Measurements from ENCODE around the gene C19orf33.
"Not testable (repeated sequence)": the region's sequence is repeated elsewhere in the genome, so short reads cannot be mapped to it uniquely, and the experiment has no call there.

Gene C19orf33

GRCh38 chr19:38303517-38304351 is at the start of gene C19orf33:
C19orf33 (plus strand) TSS chr19:38304251; CDS start chr19:38304262, 11 bp downstream.
- Mint-ChIP-seq H3K4me1 (peaks cover 5% of the 10 kb centered on the region), H3K9me3 (no peaks in the 10 kb centered on the region), H3K4me3 (no peak within 1 kb of the TSS), H3K27me3 (no peaks in the 10 kb centered on the region), H3K27ac (ENCODE audit: low read depth) (no peak within 1 kb of the TSS), H3K36me3 (ENCODE audit: insufficient read depth) (peaks cover 5% of the 10 kb centered on the region)
- no peak for ATAC-seq (replicated peaks; ENCODE audit: extremely low read depth, poor library complexity, severe bottlenecking)
- no peak for DNase-seq (ENCODE audit: low spot score in 2 of 2)

GRCh38 chr19:38255383-38256014 is 48.6 kb upstream of the C19orf33 start:
- ATAC-seq (replicated peaks; ENCODE audit: extremely low read depth, poor library complexity, severe bottlenecking) (peak; percentile 19), DNase-seq (ENCODE audit: low spot score in 2 of 2) (no peak)
- peaks cover 47% of the 10 kb centered on the region for H3K27me3 Mint-ChIP-seq
- no peaks in the 10 kb centered on the region for H3K9me3 Mint-ChIP-seq
- H3K36me3 Mint-ChIP-seq (ENCODE audit: insufficient read depth), result peaks cover 4% of the 10 kb centered on the region
- no peak overlapping the region for H3K27ac Mint-ChIP-seq (ENCODE audit: low read depth)
- H3K4me1 Mint-ChIP-seq, result no peaks in the 10 kb centered on the region
- H3K4me3 Mint-ChIP-seq, result no peak overlapping the region

- not testable (repeated sequence) for H3K4me3 Mint-ChIP-seq; ATAC-seq (replicated peaks; ENCODE audit: extremely low read depth, poor library complexity, severe bottlenecking); DNase-seq (ENCODE audit: low spot score in 2 of 2); H3K9me3 Mint-ChIP-seq; H3K36me3 Mint-ChIP-seq (ENCODE audit: insufficient read depth); H3K27ac Mint-ChIP-seq (ENCODE audit: low read depth)
- Mint-ChIP-seq H3K27me3 (peaks cover 40% of the 10 kb centered on the region), H3K4me1 (peaks cover 21% of the 10 kb centered on the region)
Measured at GRCh38 chr19:38261942-38262341, 42.1 kb upstream of the C19orf33 start.

- H3K36me3 Mint-ChIP-seq (ENCODE audit: insufficient read depth), result peaks cover 6% of the 10 kb centered on the region
- peaks cover 21% of the 10 kb centered on the region for H3K4me1 Mint-ChIP-seq
- H3K27ac Mint-ChIP-seq (ENCODE audit: low read depth), result no peak overlapping the region
Measured at GRCh38 chr19:38262585-38263268, 41.3 kb upstream of the C19orf33 start.

GRCh38 chr19:38263689-38264485 is 40.2 kb upstream of the C19orf33 start:
- peaks cover 21% of the 10 kb centered on the region for H3K4me1 Mint-ChIP-seq
- peaks cover 6% of the 10 kb centered on the region for H3K36me3 Mint-ChIP-seq (ENCODE audit: insufficient read depth)
- peaks cover 30% of the 10 kb centered on the region for H3K27me3 Mint-ChIP-seq
- DNase-seq (ENCODE audit: low spot score in 2 of 2) (peak; percentile 36 to 43), ATAC-seq (replicated peaks; ENCODE audit: extremely low read depth, poor library complexity, severe bottlenecking) (peak; percentile 73)
- H3K4me3 Mint-ChIP-seq, result peak overlapping the region; percentile 68
- H3K9me3 Mint-ChIP-seq, result no peaks in the 10 kb centered on the region
- no peak overlapping the region for H3K27ac Mint-ChIP-seq (ENCODE audit: low read depth)

More at GRCh38 chr19:38262585-38263268, 41.3 kb upstream of the C19orf33 start:
- ATAC-seq (replicated peaks; ENCODE audit: extremely low read depth, poor library complexity, severe bottlenecking), result no peak
- H3K4me3 Mint-ChIP-seq, result no peak overlapping the region
- no peaks in the 10 kb centered on the region for H3K9me3 Mint-ChIP-seq
- DNase-seq (ENCODE audit: low spot score in 2 of 2), result no peak
- peaks cover 35% of the 10 kb centered on the region for H3K27me3 Mint-ChIP-seq

GRCh38 chr19:38264486-38265212 is 39.4 kb upstream of the C19orf33 start, which contains the start of gene SPINT2:
SPINT2 (plus strand) TSS chr19:38264573; CDS start chr19:38264893, 320 bp downstream.
- no peaks in the 10 kb centered on the region for H3K9me3 Mint-ChIP-seq
- H3K4me1 Mint-ChIP-seq, result peaks cover 21% of the 10 kb centered on the region
- peaks cover 30% of the 10 kb centered on the region for H3K27me3 Mint-ChIP-seq
- DNase-seq (ENCODE audit: low spot score in 2 of 2) (peak in 1 of 2 donors; percentile 19), ATAC-seq (replicated peaks; ENCODE audit: extremely low read depth, poor library complexity, severe bottlenecking) (peak; percentile 30)
- H3K4me3 Mint-ChIP-seq, result peak within 1 kb of the TSS; percentile 68
- H3K27ac Mint-ChIP-seq (ENCODE audit: low read depth), result peak within 1 kb of the TSS; percentile 56
- H3K36me3 Mint-ChIP-seq (ENCODE audit: insufficient read depth), result peaks cover 5% of the 10 kb centered on the region

GRCh38 chr19:38265213-38265861 is 38.7 kb upstream of the C19orf33 start:
- Mint-ChIP-seq H3K4me3 (peak overlapping the region; percentile 68), H3K9me3 (no peaks in the 10 kb centered on the region), H3K36me3 (ENCODE audit: insufficient read depth) (peaks cover 4% of the 10 kb centered on the region), H3K27ac (ENCODE audit: low read depth) (peak overlapping the region; percentile 56), H3K4me1 (peaks cover 21% of the 10 kb centered on the region), H3K27me3 (peaks cover 30% of the 10 kb centered on the region)
- DNase-seq (ENCODE audit: low spot score in 2 of 2) (no peak), ATAC-seq (replicated peaks; ENCODE audit: extremely low read depth, poor library complexity, severe bottlenecking) (no peak)

GRCh38 chr19:38265921-38266429 is 38.1 kb upstream of the C19orf33 start:
- peaks cover 21% of the 10 kb centered on the region for H3K4me1 Mint-ChIP-seq
- no peaks in the 10 kb centered on the region for H3K9me3 Mint-ChIP-seq
- H3K4me3 Mint-ChIP-seq, result no peak overlapping the region
- H3K27me3 Mint-ChIP-seq, result peaks cover 30% of the 10 kb centered on the region
- DNase-seq (ENCODE audit: low spot score in 2 of 2), result no peak
- no peak for ATAC-seq (replicated peaks; ENCODE audit: extremely low read depth, poor library complexity, severe bottlenecking)
- peaks cover 4% of the 10 kb centered on the region for H3K36me3 Mint-ChIP-seq (ENCODE audit: insufficient read depth)
- H3K27ac Mint-ChIP-seq (ENCODE audit: low read depth), result no peak overlapping the region

- DNase-seq (ENCODE audit: low spot score in 2 of 2), result no peak
- Mint-ChIP-seq H3K4me1 (peaks cover 21% of the 10 kb centered on the region), H3K27ac (ENCODE audit: low read depth) (no peak overlapping the region), H3K27me3 (peaks cover 30% of the 10 kb centered on the region), H3K36me3 (ENCODE audit: insufficient read depth) (peaks cover 4% of the 10 kb centered on the region), H3K4me3 (no peak overlapping the region), H3K9me3 (no peaks in the 10 kb centered on the region)
- ATAC-seq (replicated peaks; ENCODE audit: extremely low read depth, poor library complexity, severe bottlenecking), result no peak
Measured at GRCh38 chr19:38266981-38267597, 37.0 kb upstream of the C19orf33 start.

GRCh38 chr19:38267761-38268483 is 36.1 kb upstream of the C19orf33 start:
- peaks cover 2% of the 10 kb centered on the region for H3K36me3 Mint-ChIP-seq (ENCODE audit: insufficient read depth)
- peaks cover 21% of the 10 kb centered on the region for H3K4me1 Mint-ChIP-seq
- DNase-seq (ENCODE audit: low spot score in 2 of 2) (no peak), ATAC-seq (replicated peaks; ENCODE audit: extremely low read depth, poor library complexity, severe bottlenecking) (no peak)
- no peak overlapping the region for H3K27ac Mint-ChIP-seq (ENCODE audit: low read depth)
- H3K27me3 Mint-ChIP-seq, result peaks cover 27% of the 10 kb centered on the region
- H3K9me3 Mint-ChIP-seq, result no peaks in the 10 kb centered on the region
- no peak overlapping the region for H3K4me3 Mint-ChIP-seq
